IPS-20b (cell line): ENCODE results near the gene HEYL.

Source experiments
- H3K27ac ChIP-seq: one replicate; pipeline ENCODE4 v1.5.1; 2013; ENCODE audit warnings: low read length
- H3K27me3 ChIP-seq: 2 replicates; pipeline ENCODE4 v1.6.1; 2013; ENCODE audit warnings: mild to moderate bottlenecking, low read length, inconsistent platforms; ENCODE audit not compliant: insufficient read depth
- H3K36me3 ChIP-seq: 2 replicates; pipeline ENCODE4 v1.6.1; 2013; ENCODE audit warnings: low read depth, mild to moderate bottlenecking, inconsistent platforms, low read length, moderate library complexity; ENCODE audit not compliant: insufficient read depth
- H3K4me1 ChIP-seq: 2 replicates; pipeline ENCODE4 v1.6.1; 2013; ENCODE audit warnings: mild to moderate bottlenecking, control low read depth, inconsistent platforms, low read length, moderate library complexity; ENCODE audit not compliant: insufficient read depth
- H3K4me3 ChIP-seq: 2 replicates; pipeline ENCODE4 v1.5.1; 2013; ENCODE audit warnings: mild to moderate bottlenecking, low read length, inconsistent platforms
- H3K9ac ChIP-seq: 2 replicates; pipeline ENCODE4 v1.6.1; 2013; ENCODE audit warnings: low read depth, mild to moderate bottlenecking, inconsistent platforms, low read length, moderate library complexity
- H3K9me3 ChIP-seq: 2 replicates; pipeline ENCODE4 v1.6.1; 2013; ENCODE audit warnings: mild to moderate bottlenecking, low read depth, low read length, inconsistent platforms; ENCODE audit not compliant: insufficient read depth

Gene HEYL

GRCh38 chr1:39639305-39640130 is at the start of gene HEYL:
Gene HEYL, minus strand, starts transcription at chr1:39639643. Its CDS starts 18 bp downstream, at chr1:39639625.
- Histone ChIP-seq H3K36me3 (no peaks in the 10 kb centered on the region), H3K27me3 (peaks cover 90% of the 10 kb centered on the region), H3K9ac (no peak within 1 kb of the TSS), H3K27ac (no peak within 1 kb of the TSS), H3K4me1 (peaks cover 7% of the 10 kb centered on the region; the same call in 1 of the 2 replicates), H3K9me3 (no peaks in the 10 kb centered on the region), H3K4me3 (peak within 1 kb of the TSS; percentile 69; the same call in 1 of the 2 replicates)

GRCh38 chr1:39689214-39689613 is 49.8 kb upstream of the HEYL start:
- no peak overlapping the region for H3K9ac ChIP-seq
- no peaks in the 10 kb centered on the region; the same call in 1 of the 2 replicates for H3K4me1 ChIP-seq
- H3K27me3 ChIP-seq: peaks cover 98% of the 10 kb centered on the region
- no peaks in the 10 kb centered on the region for H3K36me3 ChIP-seq
- H3K9me3 ChIP-seq: no peaks in the 10 kb centered on the region
- H3K4me3 ChIP-seq: no peak overlapping the region
- no peak overlapping the region for H3K27ac ChIP-seq

GRCh38 chr1:39688706-39689105 is 49.3 kb upstream of the HEYL start:
- no peak overlapping the region for H3K9ac ChIP-seq
- H3K27me3 ChIP-seq: peaks cover 98% of the 10 kb centered on the region
- no peaks in the 10 kb centered on the region for H3K9me3 ChIP-seq
- no peak overlapping the region for H3K27ac ChIP-seq
- no peaks in the 10 kb centered on the region for H3K4me1 ChIP-seq
- no peak overlapping the region for H3K4me3 ChIP-seq
- no peaks in the 10 kb centered on the region for H3K36me3 ChIP-seq

DNA sequence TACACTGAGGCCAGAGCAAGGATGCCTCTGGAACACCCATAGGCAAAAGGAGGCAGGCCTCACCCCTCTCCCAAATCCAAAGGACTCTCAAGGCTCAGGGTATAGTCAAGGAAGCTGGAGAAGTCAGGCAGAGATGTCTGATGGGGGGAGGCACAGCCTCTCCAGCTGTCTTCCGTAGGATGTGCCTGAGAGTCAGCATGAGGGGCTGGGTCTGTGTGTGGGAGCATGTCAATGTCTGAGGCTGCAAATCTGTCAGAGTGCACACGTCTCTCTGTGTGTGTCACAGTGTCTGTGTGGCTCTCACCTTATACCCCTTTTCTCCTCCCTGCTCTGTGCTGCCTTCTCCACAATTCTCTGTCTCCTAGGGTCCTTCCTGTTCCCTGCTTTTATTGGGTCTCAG is 47.8 kb upstream of the HEYL start:
- H3K27me3 ChIP-seq: peaks cover 98% of the 10 kb centered on the region
- H3K9me3 ChIP-seq: no peaks in the 10 kb centered on the region
- H3K36me3 ChIP-seq: no peaks in the 10 kb centered on the region
- H3K27ac ChIP-seq: no peak overlapping the region
- H3K9ac ChIP-seq: no peak overlapping the region
- H3K4me1 ChIP-seq: no peaks in the 10 kb centered on the region
- H3K4me3 ChIP-seq: no peak overlapping the region

GRCh38 chr1:39685071-39685470 is 45.6 kb upstream of the HEYL start:
- Histone ChIP-seq H3K36me3 (no peaks in the 10 kb centered on the region), H3K9me3 (no peaks in the 10 kb centered on the region), H3K4me1 (no peaks in the 10 kb centered on the region), H3K27ac (no peak overlapping the region), H3K27me3 (peaks cover 98% of the 10 kb centered on the region), H3K4me3 (no peak overlapping the region), H3K9ac (no peak overlapping the region)

GRCh38 chr1:39684313-39684664 is 44.8 kb upstream of the HEYL start:
- Histone ChIP-seq H3K9ac (no peak overlapping the region), H3K36me3 (no peaks in the 10 kb centered on the region), H3K4me1 (no peaks in the 10 kb centered on the region), H3K27ac (no peak overlapping the region), H3K9me3 (no peaks in the 10 kb centered on the region), H3K27me3 (peaks cover 98% of the 10 kb centered on the region), H3K4me3 (no peak overlapping the region)

DNA sequence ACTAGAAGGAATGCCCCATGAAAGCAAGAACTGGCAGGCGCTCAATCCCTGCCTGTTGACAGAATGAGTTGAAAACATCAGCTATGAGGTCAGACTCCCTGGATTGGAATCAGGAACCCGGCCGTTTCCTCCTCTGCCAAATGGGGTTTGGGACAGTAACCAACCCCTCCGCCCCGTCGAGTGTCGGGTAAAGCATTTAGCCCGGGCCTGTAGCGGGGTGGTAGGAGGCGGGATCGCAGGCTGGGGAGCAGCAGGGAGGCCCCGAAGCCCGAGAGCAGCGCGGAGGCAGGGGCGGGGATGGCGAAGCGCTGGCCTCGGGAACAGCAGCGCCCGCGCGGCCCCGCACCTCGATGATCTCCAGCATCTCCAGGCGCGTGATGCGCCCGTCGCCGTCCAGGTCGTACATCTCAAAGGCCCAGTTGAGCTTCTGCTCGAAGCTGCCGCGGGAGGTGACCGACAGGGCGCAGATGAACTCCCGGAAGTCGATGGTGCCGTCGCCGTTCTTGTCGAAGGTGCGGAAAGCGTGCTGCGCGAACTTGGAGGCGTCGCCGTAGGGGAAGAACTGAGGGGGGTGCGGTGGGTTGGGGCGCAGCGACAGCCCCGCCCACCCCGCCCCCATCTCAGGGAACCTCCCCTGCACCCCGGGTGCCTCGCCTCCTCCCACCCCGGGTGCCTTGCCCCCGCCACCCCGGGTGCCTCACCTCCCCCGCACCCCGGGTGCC is 44.3 kb upstream of the HEYL start:
- H3K9ac ChIP-seq: no peak overlapping the region
- no peaks in the 10 kb centered on the region for H3K4me1 ChIP-seq
- H3K27me3 ChIP-seq: peaks cover 98% of the 10 kb centered on the region
- H3K9me3 ChIP-seq: no peaks in the 10 kb centered on the region
- no peak overlapping the region for H3K4me3 ChIP-seq
- H3K36me3 ChIP-seq: no peaks in the 10 kb centered on the region
- no peak overlapping the region for H3K27ac ChIP-seq

GRCh38 chr1:39681999-39682398 is 42.6 kb upstream of the HEYL start:
- H3K4me3 ChIP-seq: no peak overlapping the region
- peaks cover 98% of the 10 kb centered on the region for H3K27me3 ChIP-seq

DNA sequence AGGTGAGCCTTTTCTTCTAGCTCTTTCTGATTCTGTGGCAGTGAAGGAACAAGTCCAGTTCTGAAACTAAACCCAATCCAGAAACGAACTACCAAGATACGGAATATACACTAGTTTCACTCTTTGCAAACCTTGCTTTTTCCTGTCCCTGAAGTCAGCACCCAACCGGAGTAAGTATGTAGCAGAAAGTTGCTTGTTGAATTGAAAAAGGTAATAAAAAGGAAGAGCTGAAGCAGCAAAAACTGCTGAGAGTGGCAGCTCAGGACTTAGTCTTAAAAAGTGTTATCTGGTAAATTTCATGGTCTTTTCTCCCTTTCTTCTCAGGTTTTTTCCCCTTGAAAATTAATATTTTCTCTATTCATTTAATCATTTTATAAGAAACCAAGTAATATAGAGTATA is 41.9 kb upstream of the HEYL start:
- H3K9ac ChIP-seq: no peak overlapping the region

More at GRCh38 chr1:39681999-39682398, 42.6 kb upstream of the HEYL start:
- Histone ChIP-seq H3K4me1 (no peaks in the 10 kb centered on the region), H3K36me3 (no peaks in the 10 kb centered on the region), H3K9me3 (no peaks in the 10 kb centered on the region), H3K27ac (no peak overlapping the region), H3K9ac (no peak overlapping the region)

GRCh38 chr1:39680751-39681150 is 41.3 kb upstream of the HEYL start:
- Histone ChIP-seq H3K9me3 (no peaks in the 10 kb centered on the region), H3K27ac (no peak overlapping the region), H3K4me1 (no peaks in the 10 kb centered on the region), H3K9ac (no peak overlapping the region), H3K36me3 (no peaks in the 10 kb centered on the region), H3K4me3 (no peak overlapping the region), H3K27me3 (peaks cover 98% of the 10 kb centered on the region)

More for the DNA sequence above, 41.9 kb upstream of the HEYL start:
- Histone ChIP-seq H3K27ac (no peak overlapping the region), H3K4me3 (no peak overlapping the region), H3K36me3 (no peaks in the 10 kb centered on the region), H3K27me3 (peaks cover 98% of the 10 kb centered on the region), H3K4me1 (no peaks in the 10 kb centered on the region), H3K9me3 (no peaks in the 10 kb centered on the region)

DNA sequence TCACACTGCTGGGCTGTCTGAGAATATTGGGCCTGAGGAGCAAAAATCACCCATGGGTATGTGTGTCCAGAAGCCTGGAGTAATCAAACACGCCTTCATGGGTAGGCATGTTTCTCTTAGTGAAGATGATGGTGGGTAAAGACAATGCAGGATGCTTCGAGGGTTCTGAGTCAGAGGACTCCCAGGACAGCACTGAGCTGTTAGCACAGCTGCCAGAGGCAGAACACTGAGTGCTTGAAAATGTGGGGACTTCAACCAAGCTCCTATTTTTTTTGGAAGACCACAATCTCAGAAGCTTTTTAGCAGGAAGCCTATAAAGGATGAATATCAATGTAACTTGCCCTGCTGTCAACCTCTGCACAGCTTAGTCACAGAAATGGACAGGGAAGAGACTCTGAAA is 40.4 kb upstream of the HEYL start:
- Histone ChIP-seq H3K9me3 (no peaks in the 10 kb centered on the region), H3K27ac (no peak overlapping the region), H3K9ac (no peak overlapping the region), H3K27me3 (peaks cover 97% of the 10 kb centered on the region), H3K4me3 (no peak overlapping the region), H3K36me3 (no peaks in the 10 kb centered on the region), H3K4me1 (no peaks in the 10 kb centered on the region)

GRCh38 chr1:39678889-39679288 is 39.4 kb upstream of the HEYL start:
- H3K9ac ChIP-seq: no peak overlapping the region
- H3K9me3 ChIP-seq: no peaks in the 10 kb centered on the region
- H3K27me3 ChIP-seq: peaks cover 97% of the 10 kb centered on the region
- no peaks in the 10 kb centered on the region for H3K4me1 ChIP-seq
- no peaks in the 10 kb centered on the region for H3K36me3 ChIP-seq
- no peak overlapping the region for H3K27ac ChIP-seq
- no peak overlapping the region for H3K4me3 ChIP-seq
